GM12878 (cell line): ENCODE measurements around the gene DLAT.

ENCODE experiments used
- POLR2A ChIP-seq: IDR thresholded peaks from 2 replicates; pipeline ENCODE4 v1.6.1; 2011; ENCODE audit warnings: low read depth, mild to moderate bottlenecking, low read length
- TBL1XR1 ChIP-seq: IDR thresholded peaks from 2 replicates; pipeline ENCODE4 v1.6.1; 2012; ENCODE audit warnings: low read depth, low read length, improper control_type of control experiment
- TCF7 ChIP-seq: IDR thresholded peaks from 2 replicates; pipeline ENCODE4 v1.6.1; 2014; ENCODE audit warnings: antibody characterized with exemption, borderline replicate concordance

- TF ChIP-seq TCF7 = no peak
- no peak for TF ChIP-seq POLR2A
- TF ChIP-seq TBL1XR1 = no peak
Measured at GRCh38 chr11:112000703-112001102, 24.5 kb upstream of the DLAT start.
